Measurements from ENCODE around the gene ST8SIA4.

DNA sequence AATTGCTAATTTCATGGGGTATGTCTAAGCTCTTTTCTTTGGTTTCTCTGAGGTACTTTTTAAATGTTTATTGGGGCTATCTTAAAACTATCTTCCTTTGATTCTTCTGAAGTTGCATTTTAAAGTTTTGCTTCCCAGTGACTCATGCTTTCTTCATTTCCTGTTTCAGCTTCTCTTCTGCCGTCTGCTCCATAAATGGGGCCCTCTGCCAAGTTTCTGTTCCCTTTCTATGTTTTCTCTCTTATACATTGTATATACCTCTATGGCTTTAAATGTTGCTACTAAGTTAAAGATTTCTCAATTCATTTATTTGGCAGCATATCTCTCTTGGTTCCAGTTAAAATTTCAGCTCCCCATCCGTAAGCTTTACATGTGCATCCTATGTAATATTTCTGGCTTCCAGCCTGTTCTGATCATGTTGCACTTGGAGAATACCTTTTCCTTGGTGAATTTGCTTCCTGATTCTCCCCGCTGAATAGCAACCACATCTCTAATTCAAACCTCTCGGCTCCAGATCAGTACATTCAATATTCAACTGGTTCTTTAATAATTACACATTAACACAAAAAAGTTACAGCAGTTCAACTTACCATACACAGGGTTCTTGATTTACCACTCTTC, 125.3 kb downstream of the ST8SIA4 start:
- TF ChIP-seq POLR2A (IDR thresholded peaks at IDR 0.05) (no peak), POLR2AphosphoS5 (IDR thresholded peaks at IDR 0.05) (no peak)
- TF ChIP-seq, protein P1, sequence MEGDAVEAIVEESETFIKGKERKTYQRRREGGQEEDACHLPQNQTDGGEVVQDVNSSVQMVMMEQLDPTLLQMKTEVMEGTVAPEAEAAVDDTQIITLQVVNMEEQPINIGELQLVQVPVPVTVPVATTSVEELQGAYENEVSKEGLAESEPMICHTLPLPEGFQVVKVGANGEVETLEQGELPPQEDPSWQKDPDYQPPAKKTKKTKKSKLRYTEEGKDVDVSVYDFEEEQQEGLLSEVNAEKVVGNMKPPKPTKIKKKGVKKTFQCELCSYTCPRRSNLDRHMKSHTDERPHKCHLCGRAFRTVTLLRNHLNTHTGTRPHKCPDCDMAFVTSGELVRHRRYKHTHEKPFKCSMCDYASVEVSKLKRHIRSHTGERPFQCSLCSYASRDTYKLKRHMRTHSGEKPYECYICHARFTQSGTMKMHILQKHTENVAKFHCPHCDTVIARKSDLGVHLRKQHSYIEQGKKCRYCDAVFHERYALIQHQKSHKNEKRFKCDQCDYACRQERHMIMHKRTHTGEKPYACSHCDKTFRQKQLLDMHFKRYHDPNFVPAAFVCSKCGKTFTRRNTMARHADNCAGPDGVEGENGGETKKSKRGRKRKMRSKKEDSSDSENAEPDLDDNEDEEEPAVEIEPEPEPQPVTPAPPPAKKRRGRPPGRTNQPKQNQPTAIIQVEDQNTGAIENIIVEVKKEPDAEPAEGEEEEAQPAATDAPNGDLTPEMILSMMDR (IDR thresholded peaks at IDR 0.05), result no peak
